ENCODE measurements around the gene ADAM20. TPM values are rescaled to one million over a fixed set of nuclear protein-coding genes. Genes with fewer than 3 reads are reported as not detected.
"Not testable (repeated sequence)": the region's sequence is repeated elsewhere in the genome, so short reads cannot be mapped to it uniquely, and the experiment has no call there.

Gene ADAM20
- total RNA-seq, 2 experiments from 2014 or later, result 0.48 to 0.67 TPM

DNA sequence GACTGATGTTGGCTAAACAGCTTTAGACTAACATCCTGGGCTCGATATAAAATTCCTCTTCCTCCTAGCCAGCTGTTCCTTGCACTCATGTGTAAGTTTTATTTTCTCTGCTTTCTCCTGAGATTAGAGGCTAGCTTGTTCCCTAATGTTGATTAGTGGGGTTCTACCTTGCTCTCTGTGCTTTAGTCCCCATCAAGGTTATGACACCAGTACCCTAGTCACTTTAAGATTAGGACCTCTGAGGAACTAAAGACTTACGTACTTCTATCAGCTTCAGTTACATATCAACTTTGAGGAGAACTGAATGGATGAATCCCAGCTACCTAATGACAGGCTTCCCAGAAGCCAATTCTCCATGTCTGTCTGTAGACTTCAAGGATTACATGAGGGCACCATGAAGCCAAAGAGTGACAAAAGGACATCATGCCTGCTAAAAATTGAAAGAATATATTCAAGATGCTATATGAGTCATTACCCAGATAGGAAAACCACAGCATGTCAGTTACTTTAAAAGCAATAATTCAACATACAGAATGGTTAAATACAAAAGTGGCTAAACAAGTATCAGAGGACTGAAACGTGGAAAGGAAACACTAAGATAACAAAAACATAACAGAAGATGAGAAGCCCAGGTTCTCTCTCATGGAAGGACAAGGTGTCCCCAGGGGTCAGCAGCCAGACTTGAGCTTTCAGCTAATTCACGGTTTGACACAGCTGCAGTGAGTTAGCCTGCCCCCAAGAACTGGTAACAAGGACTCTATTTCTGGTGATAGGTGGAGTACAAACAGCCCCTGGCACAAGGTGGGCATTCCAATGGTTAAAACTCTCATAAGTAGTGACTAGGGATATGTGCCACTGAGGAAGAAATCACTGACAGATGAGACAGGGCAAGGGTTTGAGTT, 20.4 kb downstream of the ADAM20 start:
- Mint-ChIP-seq H3K9me3 (peaks cover 2% of the 10 kb centered on the region), H3K4me3 (peak overlapping the region; percentile 49), H3K4me1 (peaks cover 17% of the 10 kb centered on the region), H3K27me3 (no peaks in the 10 kb centered on the region), H3K27ac (peak overlapping the region; percentile 73), H3K36me3 (no peaks in the 10 kb centered on the region)
- POLR2A ChIA-PET, result no interaction called here
- DNase-seq (no peak), ATAC-seq (ENCODE audit: low read depth) (peak; percentile 63)

DNA sequence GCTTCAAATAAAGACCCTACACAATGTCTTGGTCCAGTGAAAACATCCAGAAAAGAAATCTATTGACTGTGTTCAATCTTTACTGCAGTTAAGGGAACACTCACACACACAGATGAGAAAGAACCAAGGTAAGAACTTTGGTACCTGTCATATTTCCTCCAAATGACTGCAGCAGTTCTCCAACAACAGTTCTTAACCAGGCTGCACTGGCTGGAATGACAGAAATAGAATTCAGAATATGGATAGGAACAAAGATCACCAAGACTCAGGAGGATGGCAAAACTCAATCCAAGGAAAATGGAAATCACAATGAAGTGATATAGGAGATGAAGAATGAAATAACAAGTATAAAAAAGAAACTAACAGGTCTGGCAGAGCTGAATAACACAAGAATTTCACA, 36.6 kb downstream of the ADAM20 start:
- Mint-ChIP-seq H3K36me3 (peaks cover 3% of the 10 kb centered on the region), H3K27ac (no peak overlapping the region), H3K4me1 (no peaks in the 10 kb centered on the region), H3K4me3 (no peak overlapping the region), H3K9me3 (peaks cover 10% of the 10 kb centered on the region), H3K27me3 (no peaks in the 10 kb centered on the region)
- ATAC-seq (ENCODE audit: low read depth) (no peak), DNase-seq (no peak)
- POLR2A ChIA-PET, result no interaction called here

DNA sequence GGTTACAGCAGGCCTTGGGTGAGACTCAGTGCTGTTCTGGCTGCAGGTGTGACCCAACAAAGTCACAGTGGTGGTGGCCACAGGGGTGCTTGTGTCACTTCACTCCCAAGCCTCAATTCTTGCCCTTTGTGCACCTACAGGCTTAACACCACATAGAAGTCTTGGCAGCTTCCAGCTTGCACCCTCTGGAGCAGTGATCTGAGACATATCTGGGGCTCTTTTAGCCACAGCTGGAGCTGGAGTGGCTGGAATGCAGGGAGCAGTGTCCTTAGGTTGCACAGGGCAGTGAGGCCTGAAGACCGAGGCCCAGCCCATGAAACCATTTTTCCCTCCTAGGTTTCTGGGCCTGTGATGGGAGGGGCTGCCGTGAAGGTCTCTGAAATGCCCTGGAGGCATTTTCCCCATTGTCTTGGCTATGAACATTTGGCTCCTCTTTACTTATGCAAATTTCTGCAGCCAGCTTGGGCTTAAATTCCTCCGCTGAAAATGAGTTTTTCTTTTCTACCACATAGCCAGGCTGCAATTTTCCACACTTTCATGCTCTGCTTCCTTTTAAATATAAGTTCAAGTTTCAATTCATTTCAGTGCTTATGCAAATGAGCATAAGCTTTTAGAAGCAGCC, 45.1 kb downstream of the ADAM20 start:
- no peaks in the 10 kb centered on the region for H3K27me3 Mint-ChIP-seq
- no peak for DNase-seq

DNA sequence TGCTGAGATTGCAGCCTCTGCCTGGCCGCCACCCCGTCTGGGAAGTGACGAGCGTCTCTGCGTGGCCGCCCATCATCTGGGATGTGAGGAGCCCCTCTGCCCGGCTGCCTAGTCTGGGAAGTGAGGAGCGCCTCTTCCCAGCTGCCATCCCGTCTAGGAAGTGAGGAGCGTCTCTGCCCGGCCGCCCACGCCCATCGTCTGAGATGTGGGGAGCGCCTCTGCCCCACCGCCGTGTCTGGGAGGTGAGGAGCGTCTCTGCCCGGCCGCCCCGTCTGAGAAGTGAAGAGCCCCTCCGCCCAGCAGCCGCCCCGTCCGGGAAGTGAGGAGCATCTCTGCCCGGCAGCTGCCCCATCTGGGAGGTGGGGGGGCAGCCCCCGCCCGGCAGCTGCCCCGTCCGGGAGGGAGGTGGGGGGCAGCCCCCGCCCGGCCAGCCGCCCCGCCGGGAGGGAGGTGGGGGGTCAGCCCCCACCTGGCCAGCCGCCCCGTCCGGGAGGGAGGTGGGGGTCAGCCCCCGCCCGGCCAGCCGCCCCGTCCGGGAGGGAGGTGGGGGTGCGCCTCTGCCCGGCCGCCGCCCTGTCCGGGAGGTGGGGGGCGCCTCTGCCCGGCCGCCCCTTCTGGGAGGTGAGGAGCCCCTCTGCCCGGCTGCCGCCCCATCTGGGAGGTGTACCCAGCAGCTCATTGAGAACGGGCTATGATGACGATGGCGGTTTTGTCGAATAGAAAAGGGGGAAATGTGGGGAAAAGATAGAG, 57.3 kb downstream of the ADAM20 start:
- H3K36me3 Mint-ChIP-seq; POLR2A ChIA-PET; H3K9me3 Mint-ChIP-seq; H3K27ac Mint-ChIP-seq; H3K4me3 Mint-ChIP-seq; ATAC-seq (ENCODE audit: low read depth); H3K4me1 Mint-ChIP-seq; H3K27me3 Mint-ChIP-seq; DNase-seq: not testable (repeated sequence)

More for the DNA sequence above, 45.1 kb downstream of the ADAM20 start:
- Mint-ChIP-seq H3K4me3 (no peak overlapping the region), H3K9me3 (peaks cover 15% of the 10 kb centered on the region), H3K27ac (no peak overlapping the region), H3K4me1 (no peaks in the 10 kb centered on the region), H3K36me3 (peaks cover 7% of the 10 kb centered on the region)
- no peak for ATAC-seq (ENCODE audit: low read depth)
- POLR2A ChIA-PET, result no interaction called here

DNA sequence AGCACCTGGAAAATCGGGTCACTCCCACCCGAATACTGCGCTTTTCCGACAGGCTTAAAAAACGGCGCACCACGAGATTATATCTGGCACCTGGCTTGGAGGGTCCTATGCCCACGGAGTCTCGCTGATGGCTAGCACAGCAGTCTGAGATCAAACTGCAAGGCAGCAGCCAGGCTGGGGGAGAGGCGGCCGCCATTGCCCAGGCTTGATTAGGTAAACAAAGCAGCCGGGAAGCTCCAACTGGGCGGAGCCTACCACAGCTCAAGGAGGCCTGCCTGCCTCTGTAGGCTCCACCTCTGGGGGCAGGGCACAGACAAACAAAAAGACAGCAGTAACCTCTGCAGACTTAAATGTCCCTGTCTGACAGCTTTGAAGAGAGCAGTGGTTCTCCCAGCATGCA, 59.3 kb downstream of the ADAM20 start:
- H3K36me3 Mint-ChIP-seq; H3K27ac Mint-ChIP-seq; H3K4me3 Mint-ChIP-seq; H3K27me3 Mint-ChIP-seq; ATAC-seq (ENCODE audit: low read depth); DNase-seq; H3K9me3 Mint-ChIP-seq; H3K4me1 Mint-ChIP-seq; POLR2A ChIA-PET: not testable (repeated sequence)

GRCh38 chr14:70473825-70474224, 61.0 kb downstream of the ADAM20 start:
- no peak overlapping the region for H3K4me3 Mint-ChIP-seq
- peaks cover 1% of the 10 kb centered on the region for H3K9me3 Mint-ChIP-seq
- H3K4me1 Mint-ChIP-seq, result no peaks in the 10 kb centered on the region
- POLR2A ChIA-PET, result no interaction called here
- no peaks in the 10 kb centered on the region for H3K36me3 Mint-ChIP-seq
- ATAC-seq (ENCODE audit: low read depth) (no peak), DNase-seq (no peak)
- H3K27ac Mint-ChIP-seq, result no peak overlapping the region
- H3K27me3 Mint-ChIP-seq, result no peaks in the 10 kb centered on the region

Other genes starting within 250 kb of the ADAM20 start
- gene COX16, start 175.3 kb downstream of the ADAM20 start, total RNA-seq, result 10 to 100 TPM; 32.5 to 40.2 TPM
- gene SYNJ2BP, start 117.9 kb downstream of the ADAM20 start, total RNA-seq, result 10 to 100 TPM; 14.9 to 15.3 TPM
- not detected for gene ADAM21, start 82.8 kb downstream of the ADAM20 start, total RNA-seq
- 10 to 100 TPM; 52.8 to 55.6 TPM for gene MED6, start 65.7 kb upstream of the ADAM20 start, total RNA-seq
- gene TTC9, start 106.9 kb upstream of the ADAM20 start, total RNA-seq, result 10 to 100 TPM; 16.6 to 17.2 TPM

Data from activated naive CD8-positive, alpha-beta T cell treated with anti-CD3 and anti-CD28 coated beads, Interleukin-2, amount 10 ng/mL, durations not matched to agents 7 days and 5 days (primary cell).